MCF 10A (cell line): ENCODE data around the gene SASH3. TPM values are rescaled to one million over a fixed set of nuclear protein-coding genes. Genes with fewer than 3 reads are reported as not detected.

Experiments used
- BruUV-seq: library from RNA; stranded (reverse); fragments of 400-500 nt; replicated peaks from 2 replicates; lab custom pipeline; 2021; lab: Mats Ljungman, UMichigan
- CTCF ChIA-PET: fragments of 300-600 bp; sonication (Branson Sonifier 250); formaldehyde crosslinking; extraction: SDS; loops from one replicate; lab custom pipeline; 2021; ENCODE audit warnings: antibody characterized with exemption, inconsistent platforms; lab: Yijun Ruan, JAX
- POLR2A ChIA-PET: fragments of 300-600, 350-650 bp; sonication (Branson Sonifier 250); formaldehyde crosslinking; extraction: SDS; loops from one replicate; lab custom pipeline; 2020; ENCODE audit warnings: antibody characterized with exemption, inconsistent platforms; lab: Yijun Ruan, JAX
- DNase-seq: peaks from one replicate; pipeline ENCODE4 v3.0.0-alpha.2; 2018; ENCODE audit not compliant: unreplicated experiment
- H3K27ac Mint-ChIP-seq: one replicate; pipeline ENCODE4 v1.8.0; 2022; ENCODE audit warnings: mild to moderate bottlenecking, low read depth, mixed read lengths; ENCODE audit not compliant: unreplicated experiment
- H3K27me3 Mint-ChIP-seq: one replicate; pipeline ENCODE4 v1.8.0; 2022; ENCODE audit warnings: mixed read lengths; ENCODE audit not compliant: insufficient read depth, unreplicated experiment
- H3K36me3 Mint-ChIP-seq: one replicate; pipeline ENCODE4 v1.8.0; 2022; ENCODE audit warnings: mild to moderate bottlenecking, moderate library complexity, mixed read lengths; ENCODE audit not compliant: insufficient read depth, unreplicated experiment
- H3K4me1 Mint-ChIP-seq: one replicate; pipeline ENCODE4 v1.8.0; 2022; ENCODE audit warnings: mixed read lengths; ENCODE audit not compliant: insufficient read depth, unreplicated experiment
- H3K4me3 Mint-ChIP-seq: one replicate; pipeline ENCODE4 v1.8.0; 2022; ENCODE audit warnings: mild to moderate bottlenecking, moderate library complexity, mixed read lengths; ENCODE audit not compliant: unreplicated experiment
- H3K9me3 Mint-ChIP-seq: one replicate; pipeline ENCODE4 v1.8.0; 2022; ENCODE audit warnings: mixed read lengths; ENCODE audit not compliant: unreplicated experiment
- CTCF ChIP-seq: fragments of 200-600 bp; IDR thresholded peaks from one replicate; pipeline ENCODE4 v1.8.0; 2022; ENCODE audit warnings: antibody characterized with exemption, mild to moderate bottlenecking; ENCODE audit not compliant: unreplicated experiment
- intact Hi-C: fragments of 100-400 bp; cut with micrococcal nuclease; formaldehyde crosslinking; loops from 2 replicates; pipeline ENCODE4 v1.14.1; 2022
- total RNA-seq: library from RNA; stranded (reverse); gene quantifications from 2 replicates; pipeline ENCODE4 v1.2.3, GENCODE V29; 2022

Gene SASH3
- total RNA-seq, 1 experiment from 2014 or later: not detected

- TF ChIP-seq CTCF: no peak
- no peaks in the 10 kb centered on the region for H3K9me3 Mint-ChIP-seq
- no peak for DNase-seq
- ChIA-PET POLR2A (interaction anchor here (0.6 kb wide), 1 partner anchor 379 kb away, joined by 3 read pairs; no protein-coding TSS in a partner anchor), CTCF (no interaction called here)
- no peak overlapping the region for H3K27ac Mint-ChIP-seq
- H3K4me3 Mint-ChIP-seq: no peak overlapping the region
- intact Hi-C loops: no loop called here
- H3K27me3 Mint-ChIP-seq: peaks cover 55% of the 10 kb centered on the region
- BruUV-seq: no TSS peak
- H3K36me3 Mint-ChIP-seq: no peaks in the 10 kb centered on the region
- H3K4me1 Mint-ChIP-seq: no peaks in the 10 kb centered on the region
These were observed 3.0 kb downstream of the SASH3 start for GRCh38 chrX:129782706-129783105.

GRCh38 chrX:129783291-129783713 is 3.6 kb downstream of the SASH3 start:
- H3K4me3 Mint-ChIP-seq: no peak overlapping the region
- no peak overlapping the region for H3K27ac Mint-ChIP-seq
- POLR2A ChIA-PET: interaction anchor here (0.6 kb wide), 1 partner anchor 380 kb away, joined by 3 read pairs; no protein-coding TSS in a partner anchor
- no peak for DNase-seq
- no peaks in the 10 kb centered on the region for H3K36me3 Mint-ChIP-seq
- BruUV-seq: no TSS peak
- no peaks in the 10 kb centered on the region for H3K9me3 Mint-ChIP-seq
- CTCF ChIA-PET: interaction anchor here (1.0 kb wide), 1 partner anchor 13 kb away, joined by 3 read pairs; no protein-coding TSS in a partner anchor
- H3K4me1 Mint-ChIP-seq: no peaks in the 10 kb centered on the region
- TF ChIP-seq CTCF: no peak
- peaks cover 55% of the 10 kb centered on the region for H3K27me3 Mint-ChIP-seq
- intact Hi-C loops: no loop called here

- DNase-seq: no peak
- Mint-ChIP-seq H3K4me1 (no peaks in the 10 kb centered on the region), H3K27me3 (peaks cover 46% of the 10 kb centered on the region), H3K27ac (no peak overlapping the region), H3K36me3 (no peaks in the 10 kb centered on the region), H3K9me3 (no peaks in the 10 kb centered on the region), H3K4me3 (no peak overlapping the region)
- no TSS peak for BruUV-seq
- CTCF ChIA-PET: no interaction called here
- no peak for TF ChIP-seq CTCF
- intact Hi-C loops: no loop called here
- POLR2A ChIA-PET: no interaction called here
These were observed 4.6 kb downstream of the SASH3 start for GRCh38 chrX:129784371-129784770.

GRCh38 chrX:129785160-129785947 is 5.6 kb downstream of the SASH3 start:
- DNase-seq: no peak
- no peak for TF ChIP-seq CTCF
- H3K9me3 Mint-ChIP-seq: no peaks in the 10 kb centered on the region
- ChIA-PET CTCF (no interaction called here), POLR2A (no interaction called here)
- BruUV-seq: no TSS peak
- intact Hi-C loops: no loop called here
- peaks cover 37% of the 10 kb centered on the region for H3K27me3 Mint-ChIP-seq
- H3K27ac Mint-ChIP-seq: no peak overlapping the region
- no peak overlapping the region for H3K4me3 Mint-ChIP-seq
- no peaks in the 10 kb centered on the region for H3K4me1 Mint-ChIP-seq
- H3K36me3 Mint-ChIP-seq: no peaks in the 10 kb centered on the region
